HepG2 (cell line): ENCODE results near the gene SLC16A13. TPM values are rescaled to one million over a fixed set of nuclear protein-coding genes. Genes with fewer than 3 reads are reported as not detected.
A peak's percentile ranks its signal among the peaks of the same experiment; 100 is the strongest.

Source experiments
- CBX2 ChIP-seq, 2 experiments: fragments of 200-600 bp in 1 of 2; sonication (generic); formaldehyde crosslinking in 1 of 2; IDR thresholded peaks; 2 replicates each; pipeline versions ENCODE4 v1.7.0 to v1.8.1; 2018 to 2022; ENCODE audit warnings: low read depth in 2 of 2, low read length in 1 of 2, mild to moderate bottlenecking in 1 of 2, missing genetic modification reagents in 1 of 2
- ISL2 ChIP-seq: sonication (generic); formaldehyde crosslinking; IDR thresholded peaks from 2 replicates; pipeline ENCODE4 v1.5.0; 2020; ENCODE audit warnings: missing genetic modification reagents
- MBNL3 ChIP-seq: fragments of 250-450 bp; sonication (Bioruptor Pico); conservative IDR thresholded peaks from 2 replicates; pipeline ENCODE4 v1.8.0; 2022; ENCODE audit warnings: mild to moderate bottlenecking, inconsistent platforms
- POLR2AphosphoS5 ChIP-seq: IDR thresholded peaks from 2 replicates; pipeline ENCODE4 v1.6.1; 2012; ENCODE audit warnings: low read depth, low read length
- SALL1 ChIP-seq: sonication (generic); formaldehyde crosslinking; IDR thresholded peaks from 2 replicates; pipeline ENCODE4 v1.8.0; 2022; ENCODE audit warnings: mild to moderate bottlenecking, missing genetic modification reagents
- SMAD3 ChIP-seq: sonication (generic); formaldehyde crosslinking; IDR thresholded peaks from 2 replicates; pipeline ENCODE4 v1.4.0; 2020; ENCODE audit warnings: missing genetic modification reagents
- SUZ12 ChIP-seq: fragments of 150-350 bp; IDR thresholded peaks from 2 replicates; pipeline ENCODE4 v1.6.1; 2014; ENCODE audit warnings: low read depth, low read length
- ZNF263 ChIP-seq: sonication (generic); formaldehyde crosslinking; IDR thresholded peaks from 2 replicates; pipeline ENCODE4 v1.4.0; 2020; ENCODE audit warnings: missing genetic modification reagents
- ZNF354B ChIP-seq: sonication (generic); formaldehyde crosslinking; IDR thresholded peaks from 2 replicates; pipeline ENCODE4 v1.8.0; 2022; ENCODE audit warnings: mild to moderate bottlenecking, missing genetic modification reagents
- ZSCAN22 ChIP-seq: sonication (generic); formaldehyde crosslinking; IDR thresholded peaks from 2 replicates; pipeline ENCODE4 v1.4.0; 2020; ENCODE audit warnings: mild to moderate bottlenecking, missing genetic modification reagents
- polyA plus RNA-seq, 8 experiments: library from polyadenylated mRNA; depleted of rRNA in 3 of 8; stranded (reverse) in 7 of 8; unstranded in 1 of 8; fragments of >200 nt; fragmentation: Illumina TruSeq in 4 of 8; extraction: Trizol in 4 of 8; gene quantifications; 2 replicates each; pipeline versions ENCODE4 v1.2.1 to v1.2.3, GENCODE V29; 2011 to 2016; ENCODE audit warnings: low read depth in 4 of 8, missing spikeins in 1 of 8, mixed read lengths in 1 of 8; ENCODE audit not compliant: insufficient read depth in 1 of 8
- total RNA-seq, 5 experiments: library from RNA; depleted of rRNA; stranded (reverse); fragments of >200 nt; fragmentation: Illumina TruSeq; extraction: Trizol; gene quantifications; 2 replicates each; pipeline ENCODE4 v1.2.3, GENCODE V29; 2016; ENCODE audit warnings: low read depth in 1 of 5
- TF ChIP-seq, protein P1 (sequence below): sonication (generic); formaldehyde crosslinking; IDR thresholded peaks from 2 replicates; pipeline ENCODE4 v1.5.0; 2020; ENCODE audit warnings: missing genetic modification reagents, mild to moderate bottlenecking, borderline replicate concordance
- TF ChIP-seq, protein P2 (sequence below): sonication (generic); formaldehyde crosslinking; IDR thresholded peaks from 2 replicates; pipeline ENCODE4 v1.4.0; 2020; ENCODE audit warnings: missing genetic modification reagents
- TF ChIP-seq, protein P3 (sequence below): sonication (generic); formaldehyde crosslinking; IDR thresholded peaks from 2 replicates; pipeline ENCODE4 v1.5.1; 2020; ENCODE audit warnings: mild to moderate bottlenecking, missing genetic modification reagents, moderate library complexity
- TF ChIP-seq, protein P4 (sequence below): sonication (generic); formaldehyde crosslinking; IDR thresholded peaks from 2 replicates; pipeline ENCODE4 v1.4.0; 2020; ENCODE audit warnings: low read depth, mild to moderate bottlenecking, missing genetic modification reagents
- TF ChIP-seq, protein P5 (sequence below): sonication (generic); formaldehyde crosslinking; IDR thresholded peaks from 2 replicates; pipeline ENCODE4; 2020; ENCODE audit warnings: missing genetic modification reagents, mild to moderate bottlenecking, borderline replicate concordance

The SLC16A13 gene
- total and polyA plus RNA-seq, 2 of the 13 experiments (the other 11 are each of a cell fraction or from before 2014, with no cell fraction given), result 2.2 to 3.0 TPM

DNA sequence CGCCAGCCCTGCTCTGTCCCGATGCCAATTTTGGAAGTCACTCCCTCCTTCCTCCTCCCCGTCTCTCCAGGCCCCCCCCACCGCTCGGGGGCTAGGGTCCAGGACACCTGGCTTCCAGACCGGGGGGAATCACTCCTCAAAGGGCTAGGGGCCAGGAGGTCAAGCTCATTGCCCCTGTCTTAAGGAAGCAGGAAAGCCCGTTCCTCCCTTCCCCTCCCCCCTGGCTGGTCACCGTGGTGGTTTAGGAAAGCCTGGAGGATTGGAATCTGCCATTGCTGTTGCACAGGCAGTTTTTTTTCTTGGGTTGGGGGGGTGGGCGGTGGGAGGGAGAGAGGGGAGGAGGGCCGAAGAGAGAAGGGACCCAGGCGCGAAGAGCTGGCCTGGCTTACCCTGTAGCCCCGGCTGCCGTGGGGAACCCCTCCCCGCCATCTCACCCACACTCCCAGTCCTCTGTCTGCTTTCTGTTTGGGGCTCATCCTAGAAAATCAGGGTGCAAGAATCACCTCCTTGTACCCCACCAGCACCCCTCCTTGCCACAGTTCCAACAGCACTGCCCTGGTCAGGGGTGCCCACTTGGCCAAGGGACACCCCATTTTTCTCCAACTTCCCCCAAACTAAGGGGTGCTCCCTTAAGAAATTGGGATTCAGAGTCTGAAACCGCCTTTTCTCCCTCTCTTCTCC is 15.8 kb upstream of the SLC16A13 start (continued):
- TF ChIP-seq, protein P1, sequence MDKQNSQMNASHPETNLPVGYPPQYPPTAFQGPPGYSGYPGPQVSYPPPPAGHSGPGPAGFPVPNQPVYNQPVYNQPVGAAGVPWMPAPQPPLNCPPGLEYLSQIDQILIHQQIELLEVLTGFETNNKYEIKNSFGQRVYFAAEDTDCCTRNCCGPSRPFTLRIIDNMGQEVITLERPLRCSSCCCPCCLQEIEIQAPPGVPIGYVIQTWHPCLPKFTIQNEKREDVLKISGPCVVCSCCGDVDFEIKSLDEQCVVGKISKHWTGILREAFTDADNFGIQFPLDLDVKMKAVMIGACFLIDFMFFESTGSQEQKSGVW, result no peak
- TF ChIP-seq ZNF263 (CRISPR knock-in tag) (no peak), ZSCAN22 (no peak), SMAD3 (no peak), ISL2 (no peak), POLR2AphosphoS5 (no peak), SUZ12 (no peak), ZNF354B (CRISPR knock-in tag) (no peak), MBNL3 (no peak), CBX2 (IDR thresholded peaks at IDR 0.05; ENCODE audit: low read depth, low read length) (no peak), CBX2 (CRISPR knock-in tag; IDR thresholded peaks at IDR 0.05; ENCODE audit: low read depth) (no peak), SALL1 (no peak)
- TF ChIP-seq, protein P2, sequence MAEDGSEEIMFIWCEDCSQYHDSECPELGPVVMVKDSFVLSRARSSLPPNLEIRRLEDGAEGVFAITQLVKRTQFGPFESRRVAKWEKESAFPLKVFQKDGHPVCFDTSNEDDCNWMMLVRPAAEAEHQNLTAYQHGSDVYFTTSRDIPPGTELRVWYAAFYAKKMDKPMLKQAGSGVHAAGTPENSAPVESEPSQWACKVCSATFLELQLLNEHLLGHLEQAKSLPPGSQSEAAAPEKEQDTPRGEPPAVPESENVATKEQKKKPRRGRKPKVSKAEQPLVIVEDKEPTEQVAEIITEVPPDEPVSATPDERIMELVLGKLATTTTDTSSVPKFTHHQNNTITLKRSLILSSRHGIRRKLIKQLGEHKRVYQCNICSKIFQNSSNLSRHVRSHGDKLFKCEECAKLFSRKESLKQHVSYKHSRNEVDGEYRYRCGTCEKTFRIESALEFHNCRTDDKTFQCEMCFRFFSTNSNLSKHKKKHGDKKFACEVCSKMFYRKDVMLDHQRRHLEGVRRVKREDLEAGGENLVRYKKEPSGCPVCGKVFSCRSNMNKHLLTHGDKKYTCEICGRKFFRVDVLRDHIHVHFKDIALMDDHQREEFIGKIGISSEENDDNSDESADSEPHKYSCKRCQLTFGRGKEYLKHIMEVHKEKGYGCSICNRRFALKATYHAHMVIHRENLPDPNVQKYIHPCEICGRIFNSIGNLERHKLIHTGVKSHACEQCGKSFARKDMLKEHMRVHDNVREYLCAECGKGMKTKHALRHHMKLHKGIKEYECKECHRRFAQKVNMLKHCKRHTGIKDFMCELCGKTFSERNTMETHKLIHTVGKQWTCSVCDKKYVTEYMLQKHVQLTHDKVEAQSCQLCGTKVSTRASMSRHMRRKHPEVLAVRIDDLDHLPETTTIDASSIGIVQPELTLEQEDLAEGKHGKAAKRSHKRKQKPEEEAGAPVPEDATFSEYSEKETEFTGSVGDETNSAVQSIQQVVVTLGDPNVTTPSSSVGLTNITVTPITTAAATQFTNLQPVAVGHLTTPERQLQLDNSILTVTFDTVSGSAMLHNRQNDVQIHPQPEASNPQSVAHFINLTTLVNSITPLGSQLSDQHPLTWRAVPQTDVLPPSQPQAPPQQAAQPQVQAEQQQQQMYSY (CRISPR knock-in tag), result no peak
- TF ChIP-seq, protein P3, sequence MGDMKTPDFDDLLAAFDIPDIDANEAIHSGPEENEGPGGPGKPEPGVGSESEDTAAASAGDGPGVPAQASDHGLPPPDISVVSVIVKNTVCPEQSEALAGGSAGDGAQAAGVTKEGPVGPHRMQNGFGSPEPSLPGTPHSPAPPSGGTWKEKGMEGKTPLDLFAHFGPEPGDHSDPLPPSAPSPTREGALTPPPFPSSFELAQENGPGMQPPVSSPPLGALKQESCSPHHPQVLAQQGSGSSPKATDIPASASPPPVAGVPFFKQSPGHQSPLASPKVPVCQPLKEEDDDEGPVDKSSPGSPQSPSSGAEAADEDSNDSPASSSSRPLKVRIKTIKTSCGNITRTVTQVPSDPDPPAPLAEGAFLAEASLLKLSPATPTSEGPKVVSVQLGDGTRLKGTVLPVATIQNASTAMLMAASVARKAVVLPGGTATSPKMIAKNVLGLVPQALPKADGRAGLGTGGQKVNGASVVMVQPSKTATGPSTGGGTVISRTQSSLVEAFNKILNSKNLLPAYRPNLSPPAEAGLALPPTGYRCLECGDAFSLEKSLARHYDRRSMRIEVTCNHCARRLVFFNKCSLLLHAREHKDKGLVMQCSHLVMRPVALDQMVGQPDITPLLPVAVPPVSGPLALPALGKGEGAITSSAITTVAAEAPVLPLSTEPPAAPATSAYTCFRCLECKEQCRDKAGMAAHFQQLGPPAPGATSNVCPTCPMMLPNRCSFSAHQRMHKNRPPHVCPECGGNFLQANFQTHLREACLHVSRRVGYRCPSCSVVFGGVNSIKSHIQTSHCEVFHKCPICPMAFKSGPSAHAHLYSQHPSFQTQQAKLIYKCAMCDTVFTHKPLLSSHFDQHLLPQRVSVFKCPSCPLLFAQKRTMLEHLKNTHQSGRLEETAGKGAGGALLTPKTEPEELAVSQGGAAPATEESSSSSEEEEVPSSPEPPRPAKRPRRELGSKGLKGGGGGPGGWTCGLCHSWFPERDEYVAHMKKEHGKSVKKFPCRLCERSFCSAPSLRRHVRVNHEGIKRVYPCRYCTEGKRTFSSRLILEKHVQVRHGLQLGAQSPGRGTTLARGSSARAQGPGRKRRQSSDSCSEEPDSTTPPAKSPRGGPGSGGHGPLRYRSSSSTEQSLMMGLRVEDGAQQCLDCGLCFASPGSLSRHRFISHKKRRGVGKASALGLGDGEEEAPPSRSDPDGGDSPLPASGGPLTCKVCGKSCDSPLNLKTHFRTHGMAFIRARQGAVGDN, result peak; percentile 34; the same call in 1 of the 2 replicates
- TF ChIP-seq, protein P4, sequence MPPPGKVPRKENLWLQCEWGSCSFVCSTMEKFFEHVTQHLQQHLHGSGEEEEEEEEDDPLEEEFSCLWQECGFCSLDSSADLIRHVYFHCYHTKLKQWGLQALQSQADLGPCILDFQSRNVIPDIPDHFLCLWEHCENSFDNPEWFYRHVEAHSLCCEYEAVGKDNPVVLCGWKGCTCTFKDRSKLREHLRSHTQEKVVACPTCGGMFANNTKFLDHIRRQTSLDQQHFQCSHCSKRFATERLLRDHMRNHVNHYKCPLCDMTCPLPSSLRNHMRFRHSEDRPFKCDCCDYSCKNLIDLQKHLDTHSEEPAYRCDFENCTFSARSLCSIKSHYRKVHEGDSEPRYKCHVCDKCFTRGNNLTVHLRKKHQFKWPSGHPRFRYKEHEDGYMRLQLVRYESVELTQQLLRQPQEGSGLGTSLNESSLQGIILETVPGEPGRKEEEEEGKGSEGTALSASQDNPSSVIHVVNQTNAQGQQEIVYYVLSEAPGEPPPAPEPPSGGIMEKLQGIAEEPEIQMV (CRISPR knock-in tag), result no peak
- TF ChIP-seq, protein P5, sequence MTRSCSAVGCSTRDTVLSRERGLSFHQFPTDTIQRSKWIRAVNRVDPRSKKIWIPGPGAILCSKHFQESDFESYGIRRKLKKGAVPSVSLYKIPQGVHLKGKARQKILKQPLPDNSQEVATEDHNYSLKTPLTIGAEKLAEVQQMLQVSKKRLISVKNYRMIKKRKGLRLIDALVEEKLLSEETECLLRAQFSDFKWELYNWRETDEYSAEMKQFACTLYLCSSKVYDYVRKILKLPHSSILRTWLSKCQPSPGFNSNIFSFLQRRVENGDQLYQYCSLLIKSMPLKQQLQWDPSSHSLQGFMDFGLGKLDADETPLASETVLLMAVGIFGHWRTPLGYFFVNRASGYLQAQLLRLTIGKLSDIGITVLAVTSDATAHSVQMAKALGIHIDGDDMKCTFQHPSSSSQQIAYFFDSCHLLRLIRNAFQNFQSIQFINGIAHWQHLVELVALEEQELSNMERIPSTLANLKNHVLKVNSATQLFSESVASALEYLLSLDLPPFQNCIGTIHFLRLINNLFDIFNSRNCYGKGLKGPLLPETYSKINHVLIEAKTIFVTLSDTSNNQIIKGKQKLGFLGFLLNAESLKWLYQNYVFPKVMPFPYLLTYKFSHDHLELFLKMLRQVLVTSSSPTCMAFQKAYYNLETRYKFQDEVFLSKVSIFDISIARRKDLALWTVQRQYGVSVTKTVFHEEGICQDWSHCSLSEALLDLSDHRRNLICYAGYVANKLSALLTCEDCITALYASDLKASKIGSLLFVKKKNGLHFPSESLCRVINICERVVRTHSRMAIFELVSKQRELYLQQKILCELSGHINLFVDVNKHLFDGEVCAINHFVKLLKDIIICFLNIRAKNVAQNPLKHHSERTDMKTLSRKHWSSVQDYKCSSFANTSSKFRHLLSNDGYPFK (CRISPR knock-in tag), result peak; percentile 58; the same call in 1 of the 2 replicates
